ENCODE results near the gene NEDD9.

NEDD9 gene

DNA sequence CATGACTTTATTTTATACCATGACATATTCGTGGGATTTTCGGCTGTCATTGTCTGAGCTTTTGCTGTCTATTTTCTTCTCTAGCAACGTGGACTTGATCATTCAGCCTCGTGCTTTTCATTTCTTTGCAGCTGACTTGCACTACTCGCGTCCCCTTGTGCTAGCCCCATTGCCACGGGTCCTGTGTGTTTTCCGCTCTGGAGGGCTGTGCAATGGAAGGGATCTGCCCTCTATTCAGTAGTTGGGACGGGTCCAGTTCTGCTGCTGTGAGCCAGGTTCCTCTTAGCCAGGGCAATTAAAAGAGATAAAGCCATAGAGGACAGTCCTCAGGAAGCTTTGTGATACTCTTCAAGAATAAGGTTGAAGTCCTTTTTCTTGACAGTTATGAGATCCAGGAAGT, 17.6 kb downstream of the NEDD9 start:
- H3K79me2 ChIP-seq (ENCODE audit: control insufficient read depth, low read length): no peaks in the 10 kb centered on the region
- H3K36me3 ChIP-seq (ENCODE audit: control insufficient read depth, low read length): no peaks in the 10 kb centered on the region
- no peak for TF ChIP-seq EZH2phosphoT487 (IDR thresholded peaks at IDR 0.05; ENCODE audit: borderline replicate concordance, low read length)
- TF ChIP-seq, protein P1, sequence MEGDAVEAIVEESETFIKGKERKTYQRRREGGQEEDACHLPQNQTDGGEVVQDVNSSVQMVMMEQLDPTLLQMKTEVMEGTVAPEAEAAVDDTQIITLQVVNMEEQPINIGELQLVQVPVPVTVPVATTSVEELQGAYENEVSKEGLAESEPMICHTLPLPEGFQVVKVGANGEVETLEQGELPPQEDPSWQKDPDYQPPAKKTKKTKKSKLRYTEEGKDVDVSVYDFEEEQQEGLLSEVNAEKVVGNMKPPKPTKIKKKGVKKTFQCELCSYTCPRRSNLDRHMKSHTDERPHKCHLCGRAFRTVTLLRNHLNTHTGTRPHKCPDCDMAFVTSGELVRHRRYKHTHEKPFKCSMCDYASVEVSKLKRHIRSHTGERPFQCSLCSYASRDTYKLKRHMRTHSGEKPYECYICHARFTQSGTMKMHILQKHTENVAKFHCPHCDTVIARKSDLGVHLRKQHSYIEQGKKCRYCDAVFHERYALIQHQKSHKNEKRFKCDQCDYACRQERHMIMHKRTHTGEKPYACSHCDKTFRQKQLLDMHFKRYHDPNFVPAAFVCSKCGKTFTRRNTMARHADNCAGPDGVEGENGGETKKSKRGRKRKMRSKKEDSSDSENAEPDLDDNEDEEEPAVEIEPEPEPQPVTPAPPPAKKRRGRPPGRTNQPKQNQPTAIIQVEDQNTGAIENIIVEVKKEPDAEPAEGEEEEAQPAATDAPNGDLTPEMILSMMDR (IDR thresholded peaks at IDR 0.05; ENCODE audit: low read depth, low read length, poor library complexity, severe bottlenecking): no peak
- no peaks in the 10 kb centered on the region for H3K27me3 ChIP-seq (ENCODE audit: control insufficient read depth, low read length)
- no peak overlapping the region for H3K4me3 ChIP-seq (ENCODE audit: low read length)
- H3K9me3 ChIP-seq (ENCODE audit: control insufficient read depth, insufficient read depth, low read length): no peaks in the 10 kb centered on the region
- H4K20me1 ChIP-seq (ENCODE audit: control insufficient read depth, insufficient read depth, low read depth, low read length): no peaks in the 10 kb centered on the region
- H3F3A ChIP-seq (ENCODE audit: control insufficient read depth, insufficient read depth): no peaks in the 10 kb centered on the region
- no peak overlapping the region for H3K4me2 ChIP-seq (ENCODE audit: low read length)
- no peak overlapping the region for H3K27ac ChIP-seq (ENCODE audit: low read depth, low read length)
- H3K9me2 ChIP-seq (replicated peaks; ENCODE audit: control insufficient read depth, low read length): no peaks in the 10 kb centered on the region
- no peaks in the 10 kb centered on the region for H3K4me1 ChIP-seq (ENCODE audit: control insufficient read depth, low read length)

DNA sequence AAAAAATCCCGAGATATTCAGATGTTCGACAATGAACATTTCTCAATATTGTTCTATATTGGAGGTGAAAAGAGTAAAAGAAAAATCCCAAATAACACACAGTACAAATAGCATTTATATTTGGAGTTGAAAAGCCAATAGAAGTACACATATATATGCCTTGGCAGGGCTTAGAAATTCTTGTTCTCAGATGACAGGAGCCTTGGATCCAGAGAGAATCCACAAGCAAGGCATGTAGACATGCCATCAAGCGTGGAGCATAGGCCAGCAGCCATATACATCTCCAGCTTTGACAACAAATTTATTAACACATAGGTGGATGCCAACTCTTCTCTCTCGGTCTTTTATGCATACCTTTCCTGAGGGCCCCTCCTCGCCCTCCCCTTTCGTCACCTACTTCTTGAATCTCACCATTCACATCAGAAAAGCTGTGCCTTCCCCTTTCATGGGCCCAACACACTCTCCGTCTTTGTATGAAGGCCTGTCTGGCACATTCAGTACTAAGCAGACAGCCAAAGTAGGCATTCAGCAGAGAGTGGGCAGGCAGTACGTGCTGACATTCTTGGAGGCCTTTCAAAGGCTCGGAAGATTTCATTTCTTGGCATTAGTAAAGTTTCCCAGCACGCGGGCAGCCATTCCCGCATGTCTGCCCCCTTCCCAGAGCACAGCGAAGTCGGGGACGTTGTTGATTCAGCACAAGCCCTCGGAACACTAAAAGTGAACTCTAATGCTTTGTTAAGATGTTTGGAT, 18.2 kb downstream of the NEDD9 start:
- no peaks in the 10 kb centered on the region for H3K9me2 ChIP-seq (replicated peaks; ENCODE audit: control insufficient read depth, low read length)
- TF ChIP-seq EZH2phosphoT487 (IDR thresholded peaks at IDR 0.05; ENCODE audit: borderline replicate concordance, low read length): no peak
- TF ChIP-seq, protein P1 (IDR thresholded peaks at IDR 0.05; ENCODE audit: low read depth, low read length, poor library complexity, severe bottlenecking): no peak
- H3F3A ChIP-seq (ENCODE audit: control insufficient read depth, insufficient read depth): no peaks in the 10 kb centered on the region
- H4K20me1 ChIP-seq (ENCODE audit: control insufficient read depth, insufficient read depth, low read depth, low read length): no peaks in the 10 kb centered on the region
- H3K4me3 ChIP-seq (ENCODE audit: low read length): no peak overlapping the region
- no peaks in the 10 kb centered on the region for H3K27me3 ChIP-seq (ENCODE audit: control insufficient read depth, low read length)
- H3K4me2 ChIP-seq (ENCODE audit: low read length): no peak overlapping the region
- H3K9me3 ChIP-seq (ENCODE audit: control insufficient read depth, insufficient read depth, low read length): no peaks in the 10 kb centered on the region
- no peaks in the 10 kb centered on the region for H3K36me3 ChIP-seq (ENCODE audit: control insufficient read depth, low read length)
- H3K4me1 ChIP-seq (ENCODE audit: control insufficient read depth, low read length): no peaks in the 10 kb centered on the region
- no peak overlapping the region for H3K27ac ChIP-seq (ENCODE audit: low read depth, low read length)
- H3K79me2 ChIP-seq (ENCODE audit: control insufficient read depth, low read length): no peaks in the 10 kb centered on the region

DNA sequence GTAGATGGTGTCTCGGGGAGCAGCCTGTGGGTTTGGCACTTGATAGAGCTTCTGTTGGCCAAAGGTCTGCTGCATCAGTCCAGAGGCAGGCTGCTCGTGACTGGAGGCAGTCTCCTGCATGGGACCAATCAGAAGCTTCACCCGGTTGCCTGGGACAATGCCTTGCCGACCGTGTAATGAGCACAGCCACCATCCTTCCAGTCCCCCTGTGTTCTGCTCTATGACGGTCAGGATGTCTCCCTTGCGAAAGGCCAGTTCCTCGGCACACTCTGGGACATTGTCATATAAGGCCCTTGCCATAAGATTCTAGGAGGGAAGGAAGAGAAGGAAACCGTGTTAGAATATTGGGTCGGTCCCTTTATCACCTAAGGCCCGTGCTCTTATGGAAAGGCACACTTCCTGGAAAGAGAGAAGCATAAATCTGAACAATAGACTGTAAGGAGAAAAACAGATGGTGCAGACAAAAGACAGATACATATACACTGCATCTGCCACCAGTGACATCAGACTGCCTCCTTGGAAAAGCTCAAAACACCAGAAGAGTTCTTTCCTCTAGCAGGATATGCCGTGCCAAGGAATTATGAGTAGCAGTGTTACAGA, 18.9 kb downstream of the NEDD9 start:
- H3K27ac ChIP-seq (ENCODE audit: low read depth, low read length): no peak overlapping the region
- no peaks in the 10 kb centered on the region for H4K20me1 ChIP-seq (ENCODE audit: control insufficient read depth, insufficient read depth, low read depth, low read length)
- no peaks in the 10 kb centered on the region for H3K36me3 ChIP-seq (ENCODE audit: control insufficient read depth, low read length)
- H3K4me3 ChIP-seq (ENCODE audit: low read length): no peak overlapping the region
- no peak overlapping the region for H3K4me2 ChIP-seq (ENCODE audit: low read length)
- no peaks in the 10 kb centered on the region for H3K79me2 ChIP-seq (ENCODE audit: control insufficient read depth, low read length)
- H3K27me3 ChIP-seq (ENCODE audit: control insufficient read depth, low read length): no peaks in the 10 kb centered on the region
- H3F3A ChIP-seq (ENCODE audit: control insufficient read depth, insufficient read depth): no peaks in the 10 kb centered on the region
- H3K4me1 ChIP-seq (ENCODE audit: control insufficient read depth, low read length): no peaks in the 10 kb centered on the region
- no peak for TF ChIP-seq EZH2phosphoT487 (IDR thresholded peaks at IDR 0.05; ENCODE audit: borderline replicate concordance, low read length)
- TF ChIP-seq, protein P1 (IDR thresholded peaks at IDR 0.05; ENCODE audit: low read depth, low read length, poor library complexity, severe bottlenecking): no peak
- H3K9me3 ChIP-seq (ENCODE audit: control insufficient read depth, insufficient read depth, low read length): no peaks in the 10 kb centered on the region
- no peaks in the 10 kb centered on the region for H3K9me2 ChIP-seq (replicated peaks; ENCODE audit: control insufficient read depth, low read length)
